Activated CD4-positive, alpha-beta memory T cell treated with anti-CD3 and anti-CD28 coated beads for 36 hours (primary cell): Measurements from ENCODE around the gene AIPL1. TPM values are rescaled to one million over a fixed set of nuclear protein-coding genes. Genes with fewer than 3 reads are reported as not detected.

Experiments
- CTCF ChIA-PET: fragments of 350-600 bp; sonication (Branson Sonifier 250); formaldehyde crosslinking; loops from one replicate; lab custom pipeline; 2021; ENCODE audit warnings: antibody characterized with exemption, inconsistent platforms; lab: Charles Lee
- POLR2A ChIA-PET: fragments of 350-600 bp; sonication (Branson Sonifier 250); formaldehyde crosslinking; loops from one replicate; lab custom pipeline; 2021; ENCODE audit warnings: antibody characterized with exemption; lab: Charles Lee
- DNase-seq: peaks from one replicate; pipeline ENCODE4 v3.0.0-alpha.2; 2020
- H3K27ac Mint-ChIP-seq: one replicate; pipeline ENCODE4 v1.8.0; 2021; ENCODE audit warnings: mixed read lengths
- H3K27me3 Mint-ChIP-seq: one replicate; pipeline ENCODE4 v1.8.0; 2021; ENCODE audit warnings: mixed read lengths
- H3K36me3 Mint-ChIP-seq: one replicate; pipeline ENCODE4 v1.8.0; 2021; ENCODE audit warnings: mixed read lengths
- H3K4me1 Mint-ChIP-seq: one replicate; pipeline ENCODE4 v1.8.0; 2021; ENCODE audit warnings: low read depth, mixed read lengths
- H3K4me3 Mint-ChIP-seq: one replicate; pipeline ENCODE4 v1.8.0; 2021; ENCODE audit warnings: mild to moderate bottlenecking, mixed read lengths
- H3K9me3 Mint-ChIP-seq: one replicate; pipeline ENCODE4 v1.8.0; 2021; ENCODE audit warnings: mixed read lengths
- intact Hi-C: fragments of 100-400 bp; cut with micrococcal nuclease; formaldehyde crosslinking; loops from one replicate; pipeline ENCODE4 v1.15.1; 2023
- total RNA-seq, 2 experiments: library from RNA; stranded (reverse); gene quantifications; one replicate each; pipeline ENCODE4 v1.2.3, GENCODE V29; 2021

The AIPL1 gene
- total RNA-seq, 2 experiments from 2014 or later = not detected

DNA sequence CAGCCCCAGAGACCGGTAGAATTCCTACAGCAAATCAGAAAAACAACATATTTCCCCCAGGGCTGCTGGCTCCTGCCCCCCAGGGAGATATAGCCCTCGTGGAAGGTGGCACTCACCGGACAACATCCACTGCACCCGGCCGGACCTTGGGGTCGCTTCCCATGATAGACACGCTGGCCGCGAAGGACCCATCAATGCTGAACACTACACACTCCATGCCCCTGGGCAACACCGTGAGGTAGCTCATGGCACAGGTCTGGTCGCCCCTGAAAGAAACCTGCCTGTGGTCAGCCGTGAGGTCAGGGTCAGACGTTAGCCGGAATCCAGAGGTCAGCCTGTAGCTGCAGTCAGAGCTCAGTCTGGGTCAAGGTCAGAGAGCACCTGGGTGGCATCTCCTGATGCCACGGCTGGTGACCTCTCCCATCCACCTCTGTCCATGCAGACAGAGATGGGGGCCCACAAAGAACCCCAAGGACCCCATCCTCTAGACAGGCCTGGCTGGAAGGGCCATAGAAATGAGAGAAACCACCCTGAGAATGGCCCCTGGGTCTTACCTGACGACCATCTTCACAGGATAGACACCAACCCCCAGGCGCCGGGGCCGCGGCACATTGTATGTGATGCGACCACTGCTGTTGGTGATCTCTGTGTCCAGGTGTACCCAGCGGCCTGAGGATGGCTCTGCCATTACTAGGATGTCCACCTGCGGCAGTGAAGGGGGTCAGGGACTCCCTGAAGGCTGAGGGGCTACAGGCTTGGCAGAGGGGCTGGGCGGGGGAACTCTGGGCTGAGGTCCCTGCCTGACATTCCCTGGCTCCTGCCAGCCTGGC lies 28.9 kb upstream of the AIPL1 start:
- CTCF ChIA-PET = interaction anchor here (2.6 kb wide), 1 partner anchor 8 kb away, joined by 14 read pairs; no protein-coding TSS in a partner anchor
- POLR2A ChIA-PET = no interaction called here
- Mint-ChIP-seq H3K4me3 (no peak overlapping the region), H3K36me3 (no peaks in the 10 kb centered on the region), H3K9me3 (no peaks in the 10 kb centered on the region), H3K27me3 (peaks cover 2% of the 10 kb centered on the region), H3K4me1 (peaks cover 15% of the 10 kb centered on the region), H3K27ac (no peak overlapping the region)
- intact Hi-C loops = no loop called here
- DNase-seq = no peak

DNA sequence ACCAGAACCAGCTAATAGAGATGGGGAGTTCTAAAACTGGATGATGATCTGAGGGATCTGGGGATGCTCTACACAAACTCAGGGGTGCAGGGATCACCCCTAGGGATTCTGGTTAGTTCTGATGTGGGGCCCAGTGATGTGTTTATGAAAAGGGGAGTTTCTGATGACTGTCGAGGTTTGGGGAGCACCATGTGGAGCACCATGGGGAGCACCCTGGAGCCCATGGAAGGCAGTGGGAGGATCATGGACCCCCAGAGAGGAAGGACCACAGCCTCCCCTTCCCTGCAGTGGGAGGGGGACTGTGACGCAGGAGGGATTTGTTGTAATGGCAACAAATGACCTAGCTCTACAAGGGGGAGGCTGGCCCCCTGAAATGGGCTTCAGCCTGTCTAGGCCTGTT lies 27.8 kb upstream of the AIPL1 start:
- intact Hi-C loops = no loop called here
- Mint-ChIP-seq H3K4me3 (no peak overlapping the region), H3K27ac (no peak overlapping the region), H3K36me3 (no peaks in the 10 kb centered on the region), H3K9me3 (no peaks in the 10 kb centered on the region), H3K27me3 (peaks cover 2% of the 10 kb centered on the region), H3K4me1 (peaks cover 15% of the 10 kb centered on the region)
- no peak for DNase-seq
- POLR2A ChIA-PET = no interaction called here
- CTCF ChIA-PET = interaction anchor here (2.6 kb wide), 1 partner anchor 10 kb away, joined by 14 read pairs; no protein-coding TSS in a partner anchor

DNA sequence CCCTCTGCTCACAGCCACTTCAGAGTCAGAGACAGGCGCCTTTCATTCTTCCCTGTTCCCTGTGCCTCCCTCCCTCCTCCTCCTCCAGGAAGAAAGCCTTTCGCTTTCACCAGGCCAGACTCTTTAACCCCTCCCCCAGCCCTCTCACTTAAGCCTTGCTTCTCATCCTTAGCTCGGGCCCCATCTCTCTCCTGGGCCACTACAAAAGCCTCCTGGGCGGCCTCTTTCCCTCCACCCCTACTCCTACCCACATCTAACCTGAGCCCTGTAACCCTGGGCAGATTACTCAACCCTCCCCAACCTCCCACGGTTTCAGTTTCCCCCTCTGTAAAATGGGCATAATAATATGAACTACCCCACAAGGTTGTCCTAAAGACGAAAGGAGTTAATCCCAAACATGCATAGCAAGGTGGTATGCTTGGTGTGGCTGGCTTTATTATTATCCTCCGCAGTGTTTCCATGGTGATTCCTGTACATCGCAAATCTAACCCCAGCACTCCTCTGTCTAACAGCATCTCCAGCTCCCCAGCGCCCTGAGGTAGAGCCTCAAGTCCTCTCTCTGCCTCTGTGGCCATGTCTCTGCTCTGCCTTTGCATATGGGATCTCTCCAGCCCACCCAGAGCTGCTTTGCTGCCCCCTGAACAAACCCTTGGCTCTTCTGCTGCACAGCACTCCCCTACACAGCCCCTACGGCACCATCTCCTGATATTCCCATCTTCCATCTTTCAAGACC lies 27.0 kb upstream of the AIPL1 start:
- intact Hi-C loops = no loop called here
- H3K9me3 Mint-ChIP-seq = no peaks in the 10 kb centered on the region
- ChIA-PET POLR2A (no interaction called here), CTCF (interaction anchor here (2.6 kb wide), 1 partner anchor 10 kb away, joined by 14 read pairs; no protein-coding TSS in a partner anchor)
- peaks cover 19% of the 10 kb centered on the region for H3K4me1 Mint-ChIP-seq
- peaks cover 2% of the 10 kb centered on the region for H3K27me3 Mint-ChIP-seq
- DNase-seq = peak; percentile 49
- H3K27ac Mint-ChIP-seq = no peak overlapping the region
- H3K4me3 Mint-ChIP-seq = no peak overlapping the region
- H3K36me3 Mint-ChIP-seq = no peaks in the 10 kb centered on the region

DNA sequence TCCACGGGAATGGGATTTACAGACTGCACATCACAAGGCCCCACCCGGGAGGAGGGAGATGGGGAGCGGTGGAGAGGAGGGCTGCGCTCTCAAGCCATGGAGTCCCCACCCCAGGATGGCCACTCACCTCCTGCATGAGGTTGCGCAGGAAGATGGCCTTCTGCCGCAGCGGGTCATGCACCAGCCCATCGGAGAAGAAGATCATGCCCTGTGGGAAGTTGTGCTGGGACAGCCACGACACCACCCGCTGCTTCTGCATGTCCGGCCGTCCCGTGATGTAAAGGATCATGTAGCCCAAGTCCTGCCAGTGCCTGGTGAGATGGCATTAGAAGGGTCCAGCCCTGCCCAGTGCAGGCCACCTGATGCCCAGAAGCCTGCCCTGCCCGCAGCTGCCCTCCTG lies 26.3 kb upstream of the AIPL1 start:
- Mint-ChIP-seq H3K4me3 (no peak overlapping the region), H3K36me3 (no peaks in the 10 kb centered on the region), H3K27me3 (peaks cover 2% of the 10 kb centered on the region), H3K9me3 (no peaks in the 10 kb centered on the region), H3K27ac (no peak overlapping the region), H3K4me1 (peaks cover 23% of the 10 kb centered on the region)
- POLR2A ChIA-PET = no interaction called here
- intact Hi-C loops = no loop called here
- DNase-seq = no peak
- CTCF ChIA-PET = interaction anchor here (2.6 kb wide), 1 partner anchor 11 kb away, joined by 14 read pairs; no protein-coding TSS in a partner anchor

DNA sequence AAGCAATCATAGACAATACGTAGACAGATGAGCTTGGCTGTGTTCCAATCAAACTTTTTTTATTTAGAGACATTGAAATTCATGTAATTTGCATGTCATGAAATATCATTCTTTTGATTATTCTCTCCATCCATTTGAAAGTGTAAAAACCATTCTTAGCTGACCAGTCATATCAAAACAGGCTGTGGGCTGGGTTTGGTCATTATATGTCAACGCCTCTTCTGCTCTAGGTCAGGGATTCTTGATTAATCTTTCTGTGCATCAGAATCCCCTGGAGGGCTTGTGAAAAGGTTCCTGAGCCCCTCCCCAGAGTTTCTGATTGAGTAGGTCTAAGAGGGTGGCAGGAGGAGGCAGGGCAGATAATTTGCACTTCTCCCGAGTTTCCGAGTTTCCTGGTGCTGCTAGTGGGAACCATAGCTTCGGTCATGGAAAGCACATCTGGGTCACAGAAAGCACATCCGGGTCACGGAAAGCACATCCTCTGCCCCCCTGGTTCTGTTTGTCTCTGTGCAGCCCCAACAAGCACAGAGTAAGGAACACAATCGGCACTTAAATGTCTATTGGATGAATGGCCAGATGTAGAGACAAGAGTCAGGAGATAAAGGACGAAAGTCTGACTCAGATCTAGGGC lies 25.7 kb upstream of the AIPL1 start:
- Mint-ChIP-seq H3K9me3 (no peaks in the 10 kb centered on the region), H3K27me3 (peaks cover 1% of the 10 kb centered on the region), H3K4me1 (peaks cover 23% of the 10 kb centered on the region), H3K4me3 (no peak overlapping the region), H3K27ac (no peak overlapping the region), H3K36me3 (no peaks in the 10 kb centered on the region)
- POLR2A ChIA-PET = no interaction called here
- DNase-seq = no peak
- intact Hi-C loops = no loop called here
- CTCF ChIA-PET = interaction anchor here (1.1 to 2.6 kb wide), 3 partner anchors 11 to 18 kb away, joined by 3 to 14 read pairs (median 4); no protein-coding TSS in a partner anchor

DNA sequence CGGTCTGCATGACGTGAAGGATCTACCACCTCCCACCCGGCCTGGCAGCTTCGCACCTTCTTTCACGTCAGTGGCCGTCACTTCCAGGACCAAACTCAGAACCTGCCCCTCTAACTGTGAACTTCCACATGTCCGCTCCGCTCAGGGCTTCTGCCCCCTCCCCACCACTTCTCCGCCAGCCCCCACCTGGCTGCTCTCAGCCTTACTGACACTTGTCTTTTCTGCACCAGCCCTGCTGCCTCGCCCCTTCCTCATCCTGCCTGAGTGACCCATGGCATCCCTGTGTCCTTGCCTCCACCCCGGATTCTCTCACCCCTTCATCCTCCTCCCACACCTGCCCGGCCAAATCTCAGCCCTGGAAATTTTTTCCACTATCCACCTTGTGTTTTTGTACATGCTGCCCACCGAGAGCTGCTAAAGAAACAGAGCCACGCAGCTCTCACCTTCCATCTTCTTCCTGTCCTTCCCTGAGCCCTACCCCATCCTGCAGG lies 23.6 kb upstream of the AIPL1 start:
- CTCF ChIA-PET = interaction anchor here (1.2 to 1.8 kb wide), 2 partner anchors 13 to 15 kb away, joined by 3 to 4 read pairs; no protein-coding TSS in a partner anchor
- intact Hi-C loops = no loop called here
- no peak for DNase-seq
- H3K27ac Mint-ChIP-seq = no peak overlapping the region
- no peaks in the 10 kb centered on the region for H3K27me3 Mint-ChIP-seq
- no peaks in the 10 kb centered on the region for H3K36me3 Mint-ChIP-seq
- H3K9me3 Mint-ChIP-seq = no peaks in the 10 kb centered on the region
- H3K4me1 Mint-ChIP-seq = peaks cover 29% of the 10 kb centered on the region
- POLR2A ChIA-PET = no interaction called here
- no peak overlapping the region for H3K4me3 Mint-ChIP-seq

DNA sequence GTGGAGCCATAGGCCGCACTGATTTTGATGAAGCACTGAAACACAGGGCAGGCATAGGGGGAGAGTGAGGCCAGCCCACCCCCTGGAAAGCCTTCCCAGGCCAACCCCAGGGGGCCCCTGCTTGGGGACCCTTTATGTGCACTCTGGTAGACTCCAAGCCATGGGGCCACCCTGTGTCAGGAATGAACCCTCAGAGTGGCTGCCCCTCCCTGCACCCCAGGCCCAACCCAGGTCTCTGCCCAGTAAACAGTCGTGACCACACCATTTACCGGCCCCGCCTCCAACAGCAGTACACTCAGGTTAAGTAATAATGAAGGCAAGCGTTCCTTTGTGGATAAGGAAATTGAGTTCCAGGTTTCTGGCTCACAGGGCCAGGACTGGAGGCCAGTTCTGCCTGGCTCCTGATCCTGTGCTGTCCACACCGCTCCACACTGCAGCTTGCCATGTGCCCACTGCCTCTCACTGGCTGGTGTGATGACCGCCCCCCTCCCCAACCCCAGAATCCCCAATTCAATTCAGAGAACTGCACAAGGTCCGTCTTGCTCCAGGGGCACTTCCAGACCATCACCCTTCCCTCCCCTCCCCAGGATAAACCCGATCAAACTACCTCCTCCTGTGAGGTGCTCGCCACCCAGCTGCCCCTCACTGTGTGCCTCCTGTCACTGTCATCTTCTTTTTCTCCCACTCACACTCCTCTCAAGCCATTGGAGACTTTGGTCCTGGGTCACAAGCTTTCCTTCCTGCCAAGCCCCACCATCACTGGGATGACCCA lies 23.0 kb upstream of the AIPL1 start:
- H3K4me3 Mint-ChIP-seq = no peak overlapping the region
- ChIA-PET POLR2A (no interaction called here), CTCF (interaction anchor here (1.2 kb wide), 1 partner anchor 15 kb away, joined by 3 read pairs; no protein-coding TSS in a partner anchor)
- H3K27ac Mint-ChIP-seq = no peak overlapping the region
- no peaks in the 10 kb centered on the region for H3K36me3 Mint-ChIP-seq
- H3K9me3 Mint-ChIP-seq = no peaks in the 10 kb centered on the region
- no peak for DNase-seq
- intact Hi-C loops = no loop called here
- peaks cover 29% of the 10 kb centered on the region for H3K4me1 Mint-ChIP-seq
- no peaks in the 10 kb centered on the region for H3K27me3 Mint-ChIP-seq

DNA sequence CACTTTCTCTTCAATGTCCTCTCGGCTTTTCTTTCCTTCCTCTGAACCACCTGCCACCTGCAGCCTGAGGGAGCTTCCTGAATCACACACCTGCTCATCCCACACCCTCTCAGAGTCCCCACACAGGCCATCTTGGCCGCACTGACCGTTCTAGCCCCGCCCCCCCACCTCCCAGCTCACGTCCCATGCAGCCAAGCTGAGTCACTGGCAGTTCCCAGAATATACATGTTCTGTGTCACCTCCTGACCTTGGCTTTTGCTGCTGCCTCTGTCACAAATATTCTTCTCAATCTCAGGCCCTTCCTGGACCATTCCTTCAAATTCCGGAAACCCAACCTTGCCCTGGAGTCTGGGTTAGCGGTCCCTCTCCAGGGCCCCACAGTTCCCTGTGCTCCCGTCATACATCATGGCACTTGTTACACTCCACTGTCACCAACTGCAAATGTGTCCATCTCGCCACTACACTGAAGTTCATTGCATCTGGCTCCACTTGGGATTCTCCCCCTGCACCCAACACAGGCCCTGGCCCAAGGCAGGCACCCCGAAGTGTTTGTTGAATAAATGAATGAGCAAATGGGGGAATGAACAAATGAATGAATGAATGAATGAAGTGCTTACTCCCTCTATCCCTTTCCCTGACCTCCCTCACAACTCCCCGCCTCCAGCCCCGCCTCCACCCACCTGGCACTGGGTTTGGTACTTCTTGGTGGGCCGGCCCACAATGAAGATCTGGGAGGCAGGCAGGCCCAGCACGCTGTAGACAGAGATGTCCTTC lies 22.2 kb upstream of the AIPL1 start:
- Mint-ChIP-seq H3K27ac (no peak overlapping the region), H3K36me3 (no peaks in the 10 kb centered on the region), H3K4me3 (no peak overlapping the region), H3K9me3 (no peaks in the 10 kb centered on the region), H3K27me3 (no peaks in the 10 kb centered on the region), H3K4me1 (peaks cover 25% of the 10 kb centered on the region)
- POLR2A ChIA-PET = no interaction called here
- intact Hi-C loops = no loop called here
- CTCF ChIA-PET = no interaction called here
- no peak for DNase-seq

DNA sequence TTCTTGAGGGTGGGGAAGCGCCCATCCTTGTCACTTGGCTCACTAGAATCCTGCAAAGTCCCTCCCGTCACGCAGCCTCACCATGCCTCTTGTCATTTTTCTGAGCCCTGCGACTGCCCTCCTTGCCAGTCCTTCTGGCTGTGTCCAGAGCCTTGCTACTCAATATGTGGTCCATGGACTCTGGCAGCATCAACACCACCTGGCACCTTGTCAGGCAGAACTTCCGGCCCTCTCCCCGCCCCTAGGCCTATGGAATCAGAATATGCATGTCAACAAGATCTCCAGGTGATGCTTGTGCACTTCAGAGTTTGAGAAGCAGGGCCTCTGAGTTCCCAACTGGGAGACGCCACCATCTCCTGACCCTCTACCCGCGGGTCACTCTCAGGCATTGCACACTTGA lies 21.4 kb upstream of the AIPL1 start:
- Mint-ChIP-seq H3K36me3 (no peaks in the 10 kb centered on the region), H3K27me3 (no peaks in the 10 kb centered on the region), H3K27ac (no peak overlapping the region), H3K9me3 (no peaks in the 10 kb centered on the region), H3K4me3 (no peak overlapping the region), H3K4me1 (peaks cover 17% of the 10 kb centered on the region)
- ChIA-PET CTCF (no interaction called here), POLR2A (no interaction called here)
- DNase-seq = no peak
- intact Hi-C loops = no loop called here

DNA sequence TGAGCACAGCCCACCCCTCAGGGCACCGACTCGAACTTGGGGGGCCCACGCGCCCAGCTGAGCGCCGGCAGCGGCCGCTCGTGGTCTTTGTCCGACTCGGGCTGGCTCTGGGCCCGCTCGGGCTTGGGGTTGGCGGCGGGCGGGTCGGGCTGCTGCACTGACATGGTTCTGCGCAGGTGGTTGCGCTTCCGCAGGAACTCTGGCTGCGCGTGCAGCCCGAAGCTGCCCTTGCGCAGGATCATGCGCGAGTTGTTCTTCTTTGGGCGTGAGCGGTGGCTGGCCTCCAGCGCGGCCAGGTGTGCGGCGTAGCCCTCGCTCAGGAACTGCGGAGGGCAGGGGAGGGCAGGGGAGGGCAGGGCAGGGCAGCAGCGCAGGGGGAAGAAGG lies 20.4 kb upstream of the AIPL1 start:
- Mint-ChIP-seq H3K9me3 (no peaks in the 10 kb centered on the region), H3K27me3 (no peaks in the 10 kb centered on the region), H3K36me3 (no peaks in the 10 kb centered on the region), H3K4me1 (peaks cover 20% of the 10 kb centered on the region), H3K4me3 (peak overlapping the region; percentile 21), H3K27ac (no peak overlapping the region)
- DNase-seq = peak; percentile 50
- ChIA-PET CTCF (interaction anchor here (1.3 kb wide), 1 partner anchor 18 kb away, joined by 3 read pairs; no protein-coding TSS in a partner anchor), POLR2A (interaction anchor here (0.6 kb wide), 1 partner anchor 1033 kb away, joined by 4 read pairs; no protein-coding TSS in a partner anchor)
- intact Hi-C loops = no loop called here
